AG04450 (cell line): ENCODE data around the gene CACNA1D. TPM values are rescaled to one million over a fixed set of nuclear protein-coding genes. Genes with fewer than 3 reads are reported as not detected.

Source experiments
- CTCF ChIA-PET: fragments of 300-600, 350-600 bp; formaldehyde crosslinking; extraction: SDS; loops from one replicate; lab custom pipeline; 2022; ENCODE audit warnings: antibody characterized with exemption, inconsistent platforms; lab: Charles Lee
- POLR2A ChIA-PET: fragments of 350-600 bp; formaldehyde crosslinking; extraction: SDS; loops from one replicate; lab custom pipeline; 2021; ENCODE audit warnings: antibody characterized with exemption, inconsistent platforms; lab: Yijun Ruan, JAX
- DNase-seq: peaks from one replicate; pipeline ENCODE4 v3.0.0-alpha.2; 2011; ENCODE audit warnings: low read depth, low spot score
- H3K27ac ChIP-seq: one replicate; pipeline ENCODE4 v1.5.1; 2012; ENCODE audit warnings: low read depth, low read length, control low read depth
- H3K27me3 ChIP-seq: one replicate; pipeline ENCODE4 v1.6.0; 2012; ENCODE audit warnings: low read length; ENCODE audit not compliant: control insufficient read depth, insufficient read depth
- H3K4me3 ChIP-seq: 2 replicates; pipeline ENCODE4 v1.5.1; 2011; ENCODE audit warnings: mild to moderate bottlenecking, low read depth, low read length, control low read depth
- H3K9me3 ChIP-seq: 2 replicates; pipeline ENCODE4 v1.5.1; 2012; ENCODE audit warnings: low read length; ENCODE audit not compliant: control insufficient read depth, insufficient read depth
- CTCF ChIP-seq: IDR thresholded peaks from 2 replicates; pipeline ENCODE4 v1.5.1; 2011; ENCODE audit warnings: low read depth, low read length, control low read depth, inconsistent platforms
- polyA plus RNA-seq: library from polyadenylated mRNA; depleted of rRNA; stranded (reverse); fragments of >200 nt; gene quantifications from 2 replicates; pipeline ENCODE4 v1.2.3, GENCODE V29; 2011

CACNA1D gene
- polyA plus RNA-seq, 1 experiment: 0.07 TPM

GRCh38 chr3:53844262-53845102 lies 350.1 kb downstream of the CACNA1D start:
- Histone ChIP-seq H3K4me3 (no peak overlapping the region), H3K9me3 (peaks cover 3% of the 10 kb centered on the region; the same call in 1 of the 2 replicates), H3K27ac (no peak overlapping the region), H3K27me3 (peaks cover 53% of the 10 kb centered on the region)
- ChIA-PET CTCF (interaction anchor here (1.1 kb wide), 1 partner anchor 13 kb away, joined by 3 read pairs; no protein-coding TSS in a partner anchor), POLR2A (no interaction called here)
- DNase-seq: no peak
- TF ChIP-seq CTCF: no peak

DNA sequence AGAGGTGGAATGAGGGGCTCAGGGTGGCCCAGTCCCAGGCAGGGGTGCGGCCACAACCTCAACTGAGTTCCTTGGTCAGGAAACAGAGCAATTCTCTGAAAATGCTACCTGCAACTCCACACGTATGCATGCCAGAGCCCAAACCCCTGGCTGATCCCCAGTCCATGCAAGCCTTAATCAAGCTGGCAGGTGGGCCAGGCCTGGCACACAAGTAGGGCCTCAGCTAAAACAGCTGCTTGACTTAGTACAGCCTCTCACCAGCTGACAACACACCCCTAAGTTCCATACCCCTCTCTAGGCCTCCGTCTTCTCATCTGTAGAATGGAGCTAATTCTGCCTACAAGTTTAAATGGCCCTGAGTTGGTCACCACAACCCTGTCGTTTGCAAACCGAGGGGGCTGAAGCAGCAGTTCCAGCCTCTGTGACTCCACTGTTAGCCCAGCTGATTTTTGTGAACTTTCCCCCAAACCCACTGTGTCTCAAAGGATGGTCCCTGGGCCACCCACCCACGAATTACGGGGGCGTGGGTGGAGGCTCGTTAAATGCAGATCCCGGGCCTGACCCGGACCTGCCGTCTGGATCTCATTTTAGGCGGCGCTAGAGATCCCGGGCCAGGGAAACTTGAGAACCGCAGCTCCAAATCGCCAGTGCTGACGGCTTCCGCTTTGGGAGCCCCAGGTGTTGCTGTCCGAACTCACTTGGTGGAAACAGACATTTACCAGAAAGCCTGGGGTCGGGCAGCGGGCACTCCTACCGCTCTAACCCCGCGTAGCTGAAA lies 350.9 kb downstream of the CACNA1D start:
- H3K27me3 ChIP-seq: peaks cover 53% of the 10 kb centered on the region
- CTCF ChIA-PET: interaction anchor here (0.6 to 1.1 kb wide), 3 partner anchors 12 to 135 kb away, joined by 3 to 6 read pairs (median 3); no protein-coding TSS in a partner anchor
- peak overlapping the region; percentile 56 for H3K4me3 ChIP-seq
- peak; percentile 30 for TF ChIP-seq CTCF
- peak overlapping the region; percentile 21 for H3K27ac ChIP-seq
- peaks cover 3% of the 10 kb centered on the region; the same call in 1 of the 2 replicates for H3K9me3 ChIP-seq
- no peak for DNase-seq
- POLR2A ChIA-PET: no interaction called here

DNA sequence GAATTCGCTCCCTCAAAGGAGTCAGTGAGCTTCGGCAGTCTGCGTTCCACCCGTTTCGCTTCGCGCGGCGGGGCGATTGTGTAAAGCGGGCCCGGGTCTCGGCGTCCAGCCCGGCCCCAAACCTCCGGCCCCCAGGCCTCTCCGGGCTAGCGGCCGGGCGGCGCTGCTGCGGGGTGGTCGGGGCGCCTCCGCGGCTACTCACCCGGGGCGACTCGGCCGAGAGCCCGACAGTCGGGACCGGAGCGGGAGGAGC lies 351.4 kb downstream of the CACNA1D start:
- DNase-seq: no peak
- H3K27ac ChIP-seq: peak overlapping the region; percentile 21
- CTCF ChIA-PET: interaction anchor here (0.6 to 1.1 kb wide), 3 partner anchors 11 to 135 kb away, joined by 3 to 6 read pairs (median 3); no protein-coding TSS in a partner anchor
- peaks cover 3% of the 10 kb centered on the region; the same call in 1 of the 2 replicates for H3K9me3 ChIP-seq
- H3K27me3 ChIP-seq: peaks cover 53% of the 10 kb centered on the region
- no peak for TF ChIP-seq CTCF
- POLR2A ChIA-PET: no interaction called here
- H3K4me3 ChIP-seq: peak overlapping the region; percentile 56

GRCh38 chr3:53846134-53846850 lies 351.9 kb downstream of the CACNA1D start, which contains the start of the genes CHDH and IL17RB:
CHDH (minus strand) TSS chr3:53846419; CDS start chr3:53824008, 22,411 bp downstream.
IL17RB (plus strand) TSS chr3:53846568; CDS start chr3:53846589, 21 bp downstream.
- ChIA-PET CTCF (interaction anchor here (0.6 to 1.0 kb wide), 2 partner anchors 18 to 136 kb away, joined by 3 to 6 read pairs; no protein-coding TSS in a partner anchor), POLR2A (no interaction called here)
- peaks cover 3% of the 10 kb centered on the region; the same call in 1 of the 2 replicates for H3K9me3 ChIP-seq
- DNase-seq: no peak
- peak within 1 kb of the TSS; percentile 21 for H3K27ac ChIP-seq
- no peak for TF ChIP-seq CTCF
- H3K27me3 ChIP-seq: peaks cover 53% of the 10 kb centered on the region
- H3K4me3 ChIP-seq: peak within 1 kb of the TSS; percentile 56
